ENCODE data around the gene SLC25A2.
"Not testable (repeated sequence)": the region's sequence is repeated elsewhere in the genome, so short reads cannot be mapped to it uniquely, and the experiment has no call there.

SLC25A2 gene

GRCh38 chr5:141319202-141319601, 15.4 kb upstream of the SLC25A2 start:
- CTCF ChIA-PET = interaction anchor here (0.9 to 4.4 kb wide), 20 partner anchors 7 to 273 kb away, joined by 3 to 53 read pairs (median 7); partner anchors contain the start of genes PCDHGA1, PCDHGA10, PCDHGA11 and PCDHGA2
- no peak for DNase-seq (ENCODE audit: extremely low spot score)
- POLR2A ChIA-PET = no interaction called here
- TF ChIP-seq CTCF (IDR thresholded peaks at IDR 0.05; ENCODE audit: control extremely low read depth, extremely low read depth, low read depth, missing control alignments) = no peak

GRCh38 chr5:141316963-141317362, 13.1 kb upstream of the SLC25A2 start:
- POLR2A ChIA-PET; CTCF ChIA-PET; DNase-seq (ENCODE audit: extremely low spot score): not testable (repeated sequence)

- CTCF ChIA-PET = no interaction called here
- POLR2A ChIA-PET = no interaction called here
Measured at GRCh38 chr5:141313711-141314110, 9.9 kb upstream of the SLC25A2 start.

GRCh38 chr5:141306630-141307029, 2.8 kb upstream of the SLC25A2 start:
- ChIA-PET POLR2A (no interaction called here), CTCF (interaction anchor here (3.2 kb wide), 1 partner anchor 14 kb away, joined by 10 read pairs; the partner anchor contains the start of gene TAF7)
- no peak for TF ChIP-seq CTCF (IDR thresholded peaks at IDR 0.05; ENCODE audit: control extremely low read depth, extremely low read depth, low read depth, missing control alignments)
- no peak for DNase-seq (ENCODE audit: extremely low spot score)

More at GRCh38 chr5:141313711-141314110, 9.9 kb upstream of the SLC25A2 start:
- TF ChIP-seq CTCF (IDR thresholded peaks at IDR 0.05; ENCODE audit: control extremely low read depth, extremely low read depth, low read depth, missing control alignments) = no peak
- DNase-seq (ENCODE audit: extremely low spot score) = no peak

GRCh38 chr5:141298376-141298775, 5.5 kb downstream of the SLC25A2 start:
- CTCF ChIA-PET = no interaction called here
- TF ChIP-seq CTCF (IDR thresholded peaks at IDR 0.05; ENCODE audit: control extremely low read depth, extremely low read depth, low read depth, missing control alignments) = no peak
- DNase-seq (ENCODE audit: extremely low spot score) = no peak
- POLR2A ChIA-PET = no interaction called here

- ChIA-PET POLR2A (no interaction called here), CTCF (interaction anchor here (0.8 to 0.9 kb wide), 2 partner anchors 132 to 291 kb away, joined by 3 read pairs; no protein-coding TSS in a partner anchor)
- TF ChIP-seq CTCF (IDR thresholded peaks at IDR 0.05; ENCODE audit: control extremely low read depth, extremely low read depth, low read depth, missing control alignments) = no peak
- DNase-seq (ENCODE audit: extremely low spot score) = no peak
Measured at GRCh38 chr5:141272906-141273305, 30.9 kb downstream of the SLC25A2 start.

- no peak for TF ChIP-seq CTCF (IDR thresholded peaks at IDR 0.05; ENCODE audit: control extremely low read depth, extremely low read depth, low read depth, missing control alignments)
- ChIA-PET POLR2A (no interaction called here), CTCF (no interaction called here)
- no peak for DNase-seq (ENCODE audit: extremely low spot score)
Measured at GRCh38 chr5:141269195-141269594, 34.7 kb downstream of the SLC25A2 start.

All from GM10248 (cell line).